ENCODE results near the gene WDR44. TPM values are rescaled to one million over a fixed set of nuclear protein-coding genes. Genes with fewer than 3 reads are reported as not detected.

WDR44 gene, protein sequence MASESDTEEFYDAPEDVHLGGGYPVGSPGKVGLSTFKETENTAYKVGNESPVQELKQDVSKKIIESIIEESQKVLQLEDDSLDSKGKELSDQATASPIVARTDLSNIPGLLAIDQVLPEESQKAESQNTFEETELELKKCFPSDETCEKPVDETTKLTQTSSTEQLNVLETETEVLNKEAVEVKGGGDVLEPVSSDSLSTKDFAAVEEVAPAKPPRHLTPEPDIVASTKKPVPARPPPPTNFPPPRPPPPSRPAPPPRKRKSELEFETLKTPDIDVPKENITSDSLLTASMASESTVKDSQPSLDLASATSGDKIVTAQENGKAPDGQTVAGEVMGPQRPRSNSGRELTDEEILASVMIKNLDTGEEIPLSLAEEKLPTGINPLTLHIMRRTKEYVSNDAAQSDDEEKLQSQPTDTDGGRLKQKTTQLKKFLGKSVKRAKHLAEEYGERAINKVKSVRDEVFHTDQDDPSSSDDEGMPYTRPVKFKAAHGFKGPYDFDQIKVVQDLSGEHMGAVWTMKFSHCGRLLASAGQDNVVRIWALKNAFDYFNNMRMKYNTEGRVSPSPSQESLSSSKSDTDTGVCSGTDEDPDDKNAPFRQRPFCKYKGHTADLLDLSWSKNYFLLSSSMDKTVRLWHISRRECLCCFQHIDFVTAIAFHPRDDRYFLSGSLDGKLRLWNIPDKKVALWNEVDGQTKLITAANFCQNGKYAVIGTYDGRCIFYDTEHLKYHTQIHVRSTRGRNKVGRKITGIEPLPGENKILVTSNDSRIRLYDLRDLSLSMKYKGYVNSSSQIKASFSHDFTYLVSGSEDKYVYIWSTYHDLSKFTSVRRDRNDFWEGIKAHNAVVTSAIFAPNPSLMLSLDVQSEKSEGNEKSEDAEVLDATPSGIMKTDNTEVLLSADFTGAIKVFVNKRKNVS
- 11.5 and 12.6 TPM in 2 replicates for total RNA-seq

DNA sequence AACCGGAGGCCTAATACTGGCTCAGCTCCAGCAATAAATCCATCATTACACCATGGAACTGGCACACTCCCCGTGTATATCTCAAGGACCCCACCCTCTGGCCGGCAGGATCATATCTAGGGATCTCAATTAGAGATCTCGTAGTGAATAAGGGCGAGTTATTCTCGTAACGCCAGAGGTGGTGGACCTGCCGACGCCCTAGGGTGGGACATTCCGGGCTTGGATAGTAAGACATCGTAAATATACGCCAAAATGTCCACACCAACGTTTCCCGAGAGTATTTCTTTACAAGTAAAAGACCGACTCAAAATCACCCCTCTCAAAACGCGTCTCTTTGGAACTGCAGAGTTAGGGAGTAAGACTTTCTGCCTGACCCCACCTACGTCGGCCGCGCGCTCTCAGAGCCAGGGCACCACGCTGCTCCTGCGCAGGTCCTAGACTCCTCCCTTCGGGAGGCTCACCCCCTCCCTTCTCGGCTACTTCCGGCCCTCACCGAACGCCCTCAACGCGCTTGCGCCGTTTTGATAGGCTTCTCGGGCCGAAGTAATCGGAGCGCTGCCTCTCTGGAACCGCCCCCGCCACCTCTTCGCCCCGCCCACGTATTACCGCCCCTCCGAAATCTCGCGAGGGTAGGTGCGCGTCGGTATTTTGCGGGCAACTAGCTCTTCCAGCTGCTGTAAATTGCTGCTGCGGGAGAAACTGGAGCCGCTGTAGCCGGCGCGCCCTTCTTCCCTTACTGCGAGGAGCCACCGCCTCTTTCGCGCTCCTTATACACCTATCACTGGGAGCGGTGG is at the start of gene WDR44:
Gene WDR44, plus strand, starts transcription at position 643 of the 794 bp plus-strand sequence. CDS start 398 bp downstream, outside the sequence.

DNA sequence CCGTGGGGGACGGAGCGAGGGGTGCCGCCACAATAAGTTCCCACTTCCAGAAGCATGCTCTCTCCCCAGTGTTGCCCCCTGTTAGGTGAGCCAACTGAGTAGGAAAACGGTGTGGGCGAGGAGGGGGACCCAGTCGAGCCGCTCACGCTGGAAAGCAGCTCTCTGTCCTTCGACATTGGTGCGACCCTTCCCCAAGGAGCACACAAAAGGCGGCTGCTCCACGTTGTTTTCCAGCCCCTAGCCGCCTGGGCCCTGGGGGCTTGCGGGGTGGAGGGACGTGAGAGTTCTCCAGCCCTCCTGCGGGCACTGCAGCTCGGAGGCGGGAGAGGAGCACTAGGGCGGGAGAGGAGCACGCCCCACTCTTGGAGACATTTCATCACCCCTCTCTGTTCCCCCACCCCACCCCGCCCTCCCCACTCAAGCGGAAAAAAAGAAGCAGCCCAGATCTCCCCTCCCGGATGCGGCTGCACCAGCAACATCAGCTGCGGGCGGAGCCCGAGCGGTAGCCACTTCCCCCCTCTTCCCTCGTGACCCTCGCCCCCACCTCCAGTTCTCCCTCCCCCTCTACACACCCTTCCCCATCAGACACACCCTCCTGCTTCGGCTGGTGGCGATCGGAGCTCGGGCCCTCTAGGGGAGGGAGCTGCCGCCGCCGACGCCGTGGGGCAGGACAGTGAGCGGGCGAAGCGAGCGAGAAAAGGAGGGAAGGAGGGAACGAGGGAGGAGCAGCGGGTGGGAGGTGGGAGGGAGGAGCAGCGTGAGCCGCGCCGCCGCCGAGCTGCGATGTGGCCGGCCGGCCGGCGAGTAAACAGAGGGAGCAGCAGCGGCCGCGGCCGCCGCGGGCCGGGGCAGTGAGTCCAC is 149.4 kb downstream of the WDR44 start, which contains the start of gene DOCK11:
Gene DOCK11, plus strand, starts transcription at position 755 of the 861 bp plus-strand sequence. CDS start 157 bp downstream, outside the sequence.

Other genes with a start within 250 kb of the WDR44 start
- gene KLHL13, start 229.3 kb upstream of the WDR44 start, total RNA-seq, result 2.3 and 5.1 TPM in 2 replicates
- gene DOCK11, start 149.7 kb downstream of the WDR44 start, total RNA-seq, result 8.2 and 9.1 TPM in 2 replicates